IPS-20b (cell line): Measurements from ENCODE around the gene ELOVL4.

ENCODE experiments used
- H3K27ac ChIP-seq: one replicate; pipeline ENCODE4 v1.5.1; 2013; ENCODE audit warnings: low read length
- H3K27me3 ChIP-seq: 2 replicates; pipeline ENCODE4 v1.6.1; 2013; ENCODE audit warnings: mild to moderate bottlenecking, low read length, inconsistent platforms; ENCODE audit not compliant: insufficient read depth
- H3K36me3 ChIP-seq: 2 replicates; pipeline ENCODE4 v1.6.1; 2013; ENCODE audit warnings: low read depth, mild to moderate bottlenecking, inconsistent platforms, low read length, moderate library complexity; ENCODE audit not compliant: insufficient read depth
- H3K4me1 ChIP-seq: 2 replicates; pipeline ENCODE4 v1.6.1; 2013; ENCODE audit warnings: mild to moderate bottlenecking, control low read depth, inconsistent platforms, low read length, moderate library complexity; ENCODE audit not compliant: insufficient read depth
- H3K4me3 ChIP-seq: 2 replicates; pipeline ENCODE4 v1.5.1; 2013; ENCODE audit warnings: mild to moderate bottlenecking, low read length, inconsistent platforms
- H3K9ac ChIP-seq: 2 replicates; pipeline ENCODE4 v1.6.1; 2013; ENCODE audit warnings: low read depth, mild to moderate bottlenecking, inconsistent platforms, low read length, moderate library complexity
- H3K9me3 ChIP-seq: 2 replicates; pipeline ENCODE4 v1.6.1; 2013; ENCODE audit warnings: mild to moderate bottlenecking, low read depth, low read length, inconsistent platforms; ENCODE audit not compliant: insufficient read depth

The ELOVL4 gene

DNA sequence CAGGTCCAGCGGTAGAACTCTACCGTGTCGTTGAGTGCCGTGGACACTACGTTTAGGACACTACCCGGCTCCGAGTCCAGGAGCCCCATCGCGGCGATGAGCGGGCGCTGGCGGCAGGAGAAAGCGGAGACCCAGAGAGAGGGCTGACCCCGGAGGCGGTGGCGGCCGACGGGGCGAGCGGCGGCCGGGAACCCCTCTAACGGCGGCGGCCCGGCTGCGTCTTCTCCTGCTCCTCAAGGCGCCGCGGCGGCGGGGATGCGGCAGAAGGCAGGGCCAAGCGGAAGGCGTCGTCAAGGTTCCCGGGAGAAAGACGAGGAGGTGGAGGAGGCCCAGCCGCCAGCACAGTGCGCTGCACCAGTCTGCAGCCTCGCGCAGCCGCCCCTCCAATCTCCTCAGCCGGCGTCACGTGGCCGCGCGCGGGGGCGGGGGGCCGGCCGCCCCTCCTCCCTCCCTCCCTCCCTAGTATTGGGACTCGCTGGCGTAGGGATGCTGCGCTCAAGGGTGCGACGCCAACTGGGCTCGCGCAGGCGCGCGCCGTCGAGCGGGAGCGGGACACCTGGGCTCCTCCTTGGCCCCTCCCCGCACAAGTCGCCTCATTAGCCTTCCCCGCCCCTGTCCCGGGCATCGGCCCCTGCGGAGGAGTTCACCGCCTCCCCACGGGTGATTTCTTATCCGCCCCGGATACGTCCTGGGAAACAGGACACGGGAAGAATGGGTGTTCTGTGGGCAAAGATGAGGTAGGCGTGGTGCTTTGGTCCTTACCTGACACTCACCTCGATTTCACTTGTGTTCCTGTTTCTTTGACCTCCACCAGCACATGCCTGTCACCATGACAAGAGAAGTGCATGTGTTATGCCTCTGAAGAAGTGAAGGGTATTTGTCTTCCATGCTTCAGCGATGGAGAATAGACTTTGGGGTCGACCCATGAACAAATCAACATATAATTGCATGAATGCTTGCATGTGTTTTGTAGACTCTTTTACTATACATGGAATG, at the start of gene ELOVL4:
Gene ELOVL4 (minus strand): TSS at position 363 of the 996 bp plus-strand sequence. CDS start 274 bp downstream, at position 89.
- Histone ChIP-seq H3K4me3 (peak within 1 kb of the TSS; percentile 89), H3K36me3 (no peaks in the 10 kb centered on the region), H3K27ac (no peak within 1 kb of the TSS), H3K4me1 (peaks cover 19% of the 10 kb centered on the region), H3K9me3 (no peaks in the 10 kb centered on the region), H3K9ac (peak within 1 kb of the TSS; percentile 63; the same call in 1 of the 2 replicates), H3K27me3 (peaks cover 14% of the 10 kb centered on the region)

DNA sequence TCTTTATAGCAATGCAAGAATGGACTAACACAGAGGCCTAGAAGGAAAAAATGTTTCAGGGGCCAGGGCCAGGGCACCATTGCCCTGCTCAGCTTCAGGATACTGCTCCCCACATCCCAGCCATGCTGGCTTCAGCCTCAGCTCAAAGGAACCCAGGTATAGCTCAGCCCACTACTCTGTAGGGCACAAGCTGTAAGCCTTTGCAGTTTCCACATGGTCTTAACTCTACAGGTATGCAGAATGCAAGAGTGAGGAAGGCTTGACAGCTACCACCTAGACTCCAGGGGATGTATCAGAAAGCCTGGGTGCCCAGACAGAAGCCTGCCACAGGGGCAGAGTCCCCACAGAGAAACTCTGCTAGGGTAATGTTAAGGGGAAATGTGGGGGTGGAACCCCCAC, 46.6 kb upstream of the ELOVL4 start:
- Histone ChIP-seq H3K27me3 (no peaks in the 10 kb centered on the region), H3K4me1 (peaks cover 17% of the 10 kb centered on the region; the same call in 1 of the 2 replicates), H3K36me3 (no peaks in the 10 kb centered on the region), H3K9me3 (0 out of 2 replicates have a peak, but pooled peaks cover 4% of the 10 kb centered on the region), H3K9ac (no peak overlapping the region), H3K27ac (no peak overlapping the region), H3K4me3 (peak overlapping the region; percentile 22; the same call in 1 of the 2 replicates)

DNA sequence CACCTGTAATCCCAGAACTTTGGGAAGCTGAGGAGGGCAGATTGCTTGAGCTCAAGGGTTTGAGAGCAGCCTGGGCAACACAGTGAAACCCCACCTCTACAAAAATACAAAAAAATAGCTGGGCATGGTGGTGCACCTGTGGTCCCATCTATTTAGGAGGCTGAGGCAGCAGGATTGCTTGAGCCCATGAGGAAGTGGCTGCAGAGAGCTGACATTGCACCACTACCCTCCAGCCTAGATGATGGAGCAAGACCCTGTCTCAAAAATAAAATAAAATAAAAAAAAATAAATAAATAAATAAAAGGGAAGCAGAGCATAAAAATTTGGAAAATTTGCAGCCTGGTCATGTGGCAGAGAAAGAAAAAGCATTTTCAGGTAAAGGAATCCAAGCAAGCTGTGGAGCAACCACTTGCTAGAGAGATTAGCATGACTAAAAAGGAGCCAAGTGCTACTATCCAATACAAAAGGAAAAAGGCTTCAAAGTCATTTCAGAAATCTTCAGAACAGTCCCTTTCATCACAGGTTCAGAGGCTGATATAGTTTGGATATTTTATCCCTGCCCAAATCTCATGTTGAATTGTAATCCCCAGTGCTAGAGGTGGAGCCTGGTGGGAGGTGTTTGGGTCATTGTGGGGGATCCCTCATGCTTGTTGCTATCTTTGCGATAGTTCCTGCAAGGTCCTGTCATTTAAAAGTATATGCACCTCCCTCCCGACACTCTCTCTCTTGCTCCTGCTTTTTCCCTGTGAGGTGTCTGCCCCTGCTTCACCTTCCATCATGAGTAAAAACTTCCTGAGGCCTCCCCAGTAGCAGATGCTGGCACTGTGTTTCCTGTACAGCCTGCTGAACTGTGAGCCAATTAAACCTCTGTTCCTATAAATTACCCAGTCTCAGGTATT, 45.9 kb upstream of the ELOVL4 start:
- no peak overlapping the region for H3K9ac ChIP-seq
- peaks cover 17% of the 10 kb centered on the region; the same call in 1 of the 2 replicates for H3K4me1 ChIP-seq

DNA sequence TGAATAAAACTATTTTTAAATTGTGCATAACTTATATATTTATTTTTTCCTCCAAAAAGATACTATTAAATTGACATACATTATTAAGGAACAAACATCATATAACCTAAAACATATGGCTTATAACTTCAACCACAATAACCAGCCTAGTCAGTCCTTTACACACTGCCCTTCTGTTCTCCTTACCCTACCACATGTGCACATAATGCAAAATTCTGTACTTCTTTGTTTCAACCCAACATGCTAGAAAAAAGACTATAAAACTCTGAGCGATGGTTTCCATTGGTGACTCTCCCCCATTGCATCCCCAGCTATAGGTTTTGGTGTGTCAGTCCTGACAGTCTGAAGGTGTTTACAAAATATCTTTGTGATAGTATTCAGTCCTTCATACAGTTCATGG, 42.3 kb upstream of the ELOVL4 start:
- Histone ChIP-seq H3K9ac (no peak overlapping the region), H3K27ac (no peak overlapping the region)

More for the DNA sequence above, 45.9 kb upstream of the ELOVL4 start:
- 0 out of 2 replicates have a peak, but pooled peaks cover 4% of the 10 kb centered on the region for H3K9me3 ChIP-seq
- H3K27ac ChIP-seq, result no peak overlapping the region
- no peaks in the 10 kb centered on the region for H3K36me3 ChIP-seq
- H3K4me3 ChIP-seq, result peak overlapping the region; percentile 22; the same call in 1 of the 2 replicates
- H3K27me3 ChIP-seq, result no peaks in the 10 kb centered on the region

DNA sequence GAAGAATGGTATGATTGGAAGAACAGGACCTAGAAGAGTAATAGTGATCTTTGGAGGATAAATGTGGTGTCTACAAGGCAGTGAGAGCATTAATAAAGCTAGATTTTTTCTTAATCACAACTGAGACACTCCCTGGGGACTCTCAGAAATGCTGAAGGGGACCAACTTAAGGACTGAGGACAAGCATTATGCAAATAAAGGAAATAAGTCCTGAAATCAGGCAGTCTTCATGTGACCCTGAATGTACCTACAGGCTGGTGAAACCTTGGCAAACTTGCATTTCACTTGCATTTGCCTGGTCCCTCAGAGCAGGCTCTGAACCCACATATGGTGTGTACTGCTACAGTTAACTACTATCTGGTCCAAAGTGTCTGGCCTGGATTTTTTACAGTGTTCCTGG, 37.8 kb upstream of the ELOVL4 start:
- Histone ChIP-seq H3K9ac (no peak overlapping the region), H3K27me3 (no peaks in the 10 kb centered on the region), H3K9me3 (no peaks in the 10 kb centered on the region), H3K4me1 (no peaks in the 10 kb centered on the region), H3K27ac (no peak overlapping the region), H3K4me3 (no peak overlapping the region), H3K36me3 (no peaks in the 10 kb centered on the region)

More for the DNA sequence above, 42.3 kb upstream of the ELOVL4 start:
- Histone ChIP-seq H3K27me3 (no peaks in the 10 kb centered on the region), H3K9me3 (no peaks in the 10 kb centered on the region), H3K4me1 (peaks cover 17% of the 10 kb centered on the region; the same call in 1 of the 2 replicates), H3K4me3 (no peak overlapping the region), H3K36me3 (no peaks in the 10 kb centered on the region)

DNA sequence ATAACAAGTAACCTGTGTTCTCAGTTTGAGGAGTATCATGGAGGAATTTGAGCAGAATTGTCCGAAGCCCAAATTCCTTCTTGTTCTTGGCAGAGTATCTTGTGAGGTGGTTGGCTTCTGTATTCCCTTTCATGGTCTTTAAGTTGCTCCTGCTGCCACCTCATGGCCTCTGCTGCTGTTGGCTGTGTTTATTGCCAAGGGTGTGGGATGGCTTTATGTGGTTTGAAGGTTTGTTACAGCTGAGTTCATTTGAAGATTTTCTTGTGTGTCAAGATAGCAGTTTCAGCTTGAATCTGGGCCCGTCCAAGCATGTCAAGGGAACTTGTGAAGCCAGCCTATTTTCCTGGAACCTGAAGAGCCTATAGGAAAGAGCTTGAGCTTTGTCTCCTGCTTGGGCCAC, 36.9 kb upstream of the ELOVL4 start:
- no peaks in the 10 kb centered on the region for H3K9me3 ChIP-seq
- no peak overlapping the region for H3K9ac ChIP-seq
- no peak overlapping the region for H3K4me3 ChIP-seq
- H3K27me3 ChIP-seq, result no peaks in the 10 kb centered on the region
- no peak overlapping the region for H3K27ac ChIP-seq
- no peaks in the 10 kb centered on the region for H3K4me1 ChIP-seq
- H3K36me3 ChIP-seq, result no peaks in the 10 kb centered on the region

DNA sequence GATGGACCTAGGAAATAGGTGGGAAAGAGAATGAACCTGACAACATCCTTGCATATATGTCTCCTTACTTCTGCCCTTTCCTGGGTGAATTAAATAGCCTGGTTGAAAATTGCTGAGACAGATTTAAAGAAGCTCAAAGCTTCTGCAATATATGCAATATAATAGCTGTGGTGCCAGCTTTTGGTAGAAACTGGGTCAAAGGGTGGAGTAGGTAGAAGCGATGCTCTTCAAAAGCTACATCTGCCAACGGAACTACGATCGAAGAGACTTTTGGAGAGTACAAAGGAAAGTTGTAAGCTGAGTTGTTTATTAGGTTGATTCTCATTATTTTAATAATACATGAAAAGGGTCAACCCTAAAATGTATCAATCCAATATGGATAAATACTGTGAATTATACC, 34.3 kb upstream of the ELOVL4 start:
- Histone ChIP-seq H3K9ac (no peak overlapping the region), H3K27me3 (no peaks in the 10 kb centered on the region), H3K36me3 (no peaks in the 10 kb centered on the region), H3K4me1 (no peaks in the 10 kb centered on the region), H3K4me3 (no peak overlapping the region), H3K27ac (no peak overlapping the region), H3K9me3 (no peaks in the 10 kb centered on the region)

DNA sequence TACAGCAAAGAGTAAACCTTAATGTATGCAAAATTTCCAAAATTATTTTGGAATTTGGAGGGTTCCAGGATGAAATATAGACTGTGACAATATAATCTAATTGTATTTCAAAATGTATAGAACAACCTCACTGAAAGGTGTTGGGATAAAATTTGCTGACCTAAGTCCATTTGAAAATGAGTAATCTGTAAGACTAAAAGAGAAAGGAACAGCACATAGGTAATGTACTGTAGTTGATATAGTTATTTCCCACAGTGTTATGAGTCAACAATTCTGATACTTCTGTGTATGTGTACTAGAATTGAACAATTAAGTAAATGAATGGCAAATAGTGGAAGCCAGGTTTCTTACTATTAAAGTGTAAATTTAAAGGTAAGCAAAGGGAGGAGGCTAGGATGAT, 23.8 kb upstream of the ELOVL4 start:
- H3K4me3 ChIP-seq, result no peak overlapping the region
- no peak overlapping the region for H3K27ac ChIP-seq
- no peaks in the 10 kb centered on the region for H3K27me3 ChIP-seq
- peaks cover 22% of the 10 kb centered on the region; the same call in 1 of the 2 replicates for H3K9me3 ChIP-seq
- no peaks in the 10 kb centered on the region for H3K4me1 ChIP-seq
- H3K36me3 ChIP-seq, result no peaks in the 10 kb centered on the region
- no peak overlapping the region for H3K9ac ChIP-seq

DNA sequence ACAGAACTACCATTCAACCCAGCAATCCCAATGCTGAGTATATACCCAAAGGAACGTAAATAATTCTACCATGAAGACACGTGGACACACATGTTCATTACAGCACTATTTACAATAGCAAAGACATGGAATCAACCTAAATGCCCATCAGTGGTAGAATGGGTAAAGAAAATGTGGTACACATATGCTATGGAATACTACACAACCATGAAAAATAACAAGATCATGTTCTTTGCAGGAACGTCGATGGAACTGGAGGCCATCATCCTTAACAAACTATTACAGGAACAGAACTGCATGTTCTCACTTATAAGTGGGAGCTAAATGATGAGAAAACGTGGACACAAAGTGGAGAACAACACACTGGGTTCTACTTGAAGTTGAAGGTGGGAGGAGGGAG, 22.4 kb upstream of the ELOVL4 start:
- Histone ChIP-seq H3K4me3 (no peak overlapping the region), H3K36me3 (no peaks in the 10 kb centered on the region), H3K9ac (no peak overlapping the region), H3K4me1 (no peaks in the 10 kb centered on the region), H3K9me3 (peaks cover 22% of the 10 kb centered on the region; the same call in 1 of the 2 replicates), H3K27me3 (no peaks in the 10 kb centered on the region), H3K27ac (no peak overlapping the region)

DNA sequence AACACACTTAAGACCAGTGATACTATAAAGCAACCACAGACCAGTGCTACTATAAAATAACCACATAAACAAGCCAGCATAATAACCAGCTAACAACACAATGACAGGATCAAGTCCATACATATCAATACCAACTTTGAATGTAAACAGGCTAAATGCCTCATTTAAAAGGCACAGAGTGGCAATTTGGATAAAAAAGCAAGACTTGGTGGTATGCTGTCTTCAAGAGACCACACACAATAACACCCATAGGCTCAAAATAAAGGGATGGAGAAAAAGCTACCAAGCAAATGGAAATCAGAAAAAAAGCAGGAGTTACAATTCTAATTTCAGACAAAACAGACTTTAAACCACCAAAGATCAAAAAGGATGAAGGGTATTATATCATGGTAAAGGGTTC, 19.8 kb upstream of the ELOVL4 start:
- Histone ChIP-seq H3K4me3 (no peak overlapping the region), H3K4me1 (no peaks in the 10 kb centered on the region), H3K27me3 (no peaks in the 10 kb centered on the region), H3K9ac (no peak overlapping the region), H3K36me3 (no peaks in the 10 kb centered on the region), H3K27ac (no peak overlapping the region), H3K9me3 (peaks cover 22% of the 10 kb centered on the region; the same call in 1 of the 2 replicates)

DNA sequence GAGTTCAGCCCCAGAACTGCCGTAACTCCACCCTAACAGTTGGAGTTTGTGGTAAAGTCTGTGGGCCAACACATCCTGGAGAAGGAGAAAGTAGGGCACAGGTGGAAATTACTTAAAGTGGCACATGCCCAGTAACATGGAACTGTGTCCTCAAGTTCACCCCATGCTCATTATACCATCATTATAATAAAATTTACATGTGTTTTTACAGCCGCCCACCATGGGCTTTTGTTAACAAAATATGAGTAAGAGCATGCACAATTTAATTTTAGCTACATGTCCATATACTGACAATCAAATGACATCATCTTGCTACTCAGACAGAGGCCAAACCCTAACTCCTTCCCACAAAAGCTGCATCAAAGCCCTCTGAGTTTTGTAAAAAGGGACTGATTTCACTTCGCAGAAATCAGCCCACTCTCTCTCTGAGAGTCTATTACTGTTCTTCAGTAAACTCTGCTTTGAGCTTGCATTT, 17.3 kb upstream of the ELOVL4 start:
- no peak overlapping the region for H3K4me3 ChIP-seq
- H3K9ac ChIP-seq, result no peak overlapping the region
- H3K9me3 ChIP-seq, result peaks cover 19% of the 10 kb centered on the region; the same call in 1 of the 2 replicates
- H3K27me3 ChIP-seq, result no peaks in the 10 kb centered on the region
- no peaks in the 10 kb centered on the region for H3K36me3 ChIP-seq
- no peaks in the 10 kb centered on the region for H3K4me1 ChIP-seq
- H3K27ac ChIP-seq, result no peak overlapping the region
